ENCODE data around the gene ICA1. TPM values are rescaled to one million over a fixed set of nuclear protein-coding genes. Genes with fewer than 3 reads are reported as not detected.

The ICA1 gene
- total RNA-seq, 1 experiment from 2014 or later: 28.8 TPM

- H2BK120ac ChIP-seq (ENCODE audit: low read depth, low read length, poor library complexity, severe bottlenecking): no peak overlapping the region
- no peak overlapping the region for H4K8ac ChIP-seq (replicated peaks; ENCODE audit: insufficient read length, low read depth, low read length)
- DNase-seq: no peak
- TF ChIP-seq CTCF (conservative IDR thresholded peaks at IDR 0.05): no peak
- H3K27me3 Mint-ChIP-seq (ENCODE audit: low read depth): no peaks in the 10 kb centered on the region
- H4K91ac ChIP-seq (ENCODE audit: insufficient read length, low read depth, low read length): no peak overlapping the region
- H3K4me1 Mint-ChIP-seq: peaks cover 0 to 2% of the 10 kb centered on the region in 2 experiments; a peak in 1 of 4 replicates
- no peaks in the 10 kb centered on the region for H3K36me3 Mint-ChIP-seq (ENCODE audit: insufficient read depth in 1 of 3, low read depth in 3 of 3)
- no peak overlapping the region for H3K18ac ChIP-seq (ENCODE audit: insufficient read length, low read depth, low read length)
- no peaks in the 10 kb centered on the region for H3K79me1 ChIP-seq (ENCODE audit: insufficient read depth, low read depth, low read length, poor library complexity, severe bottlenecking)
- no peaks in the 10 kb centered on the region for H3K79me2 ChIP-seq (ENCODE audit: insufficient read depth, low read length)
- no peak overlapping the region for H3K27ac Mint-ChIP-seq
- H3K4ac ChIP-seq (ENCODE audit: low read depth, low read length): no peak overlapping the region
- H3K9me3 Mint-ChIP-seq: no peaks in the 10 kb centered on the region
- H2BK20ac ChIP-seq (ENCODE audit: low read depth, low read length, poor library complexity, severe bottlenecking): no peak overlapping the region
- H3K27me3 ChIP-seq (ENCODE audit: insufficient read depth, low read length): no peaks in the 10 kb centered on the region
- H3K4me3 Mint-ChIP-seq: no peak overlapping the region
- H3K14ac ChIP-seq (ENCODE audit: insufficient read depth, low read length): no peak overlapping the region
- no peak overlapping the region for H3K56ac ChIP-seq (ENCODE audit: insufficient read length, low read depth, low read length)
- no peak overlapping the region for H3K27ac ChIP-seq (ENCODE audit: insufficient read length, low read depth, low read length)
- H2BK5ac ChIP-seq (ENCODE audit: insufficient read length, low read length): no peak overlapping the region
- no peaks in the 10 kb centered on the region for H3K9me3 ChIP-seq (ENCODE audit: control insufficient read depth, low read depth, low read length)
- no peak overlapping the region for H3K4me2 ChIP-seq (ENCODE audit: insufficient read depth, insufficient read length, low read length)
- H2BK12ac ChIP-seq (ENCODE audit: insufficient read length, low read depth, low read length): no peak overlapping the region
- H4K5ac ChIP-seq (ENCODE audit: insufficient read length, low read depth, low read length): no peak overlapping the region
- no peak overlapping the region for H2BK15ac ChIP-seq (ENCODE audit: low read depth, low read length)
- no CpG with 5 or more reads among the region's 2 CpGs for WGBS (ENCODE audit: extremely low coverage, insufficient read length, low lambda C conversion rate)
- H3K23ac ChIP-seq (ENCODE audit: insufficient read length, low read depth, low read length): no peak overlapping the region
- no peak overlapping the region for H3T11ph ChIP-seq (ENCODE audit: low read length)
- H2AK5ac ChIP-seq (ENCODE audit: insufficient read length, low read length): no peak overlapping the region
- H2AFZ ChIP-seq (ENCODE audit: low read length): no peak overlapping the region
- no peaks in the 10 kb centered on the region for H4K20me1 ChIP-seq (ENCODE audit: control insufficient read depth, insufficient read depth, insufficient read length)
- no peak overlapping the region for H3K9ac ChIP-seq (ENCODE audit: extremely low read depth, insufficient read length, low read length)
- H3K23me2 ChIP-seq (ENCODE audit: insufficient read length, low read depth, low read length, poor library complexity, severe bottlenecking): no peaks in the 10 kb centered on the region
- H3K4me1 ChIP-seq (ENCODE audit: insufficient read depth, low read length): no peaks in the 10 kb centered on the region
Observed at GRCh38 chr7:8274589-8274988, 12.6 kb upstream of the ICA1 start.

Measured in H9 (cell line).